Activated T-cell treated with anti-CD3 and anti-CD28 coated beads, Interleukin-2, amount 50 U/mL, for 72 hours (primary cell): ENCODE data around the gene KCMF1. TPM values are rescaled to one million over a fixed set of nuclear protein-coding genes. Genes with fewer than 3 reads are reported as not detected.
"Not testable (repeated sequence)": the region's sequence is repeated elsewhere in the genome, so short reads cannot be mapped to it uniquely, and the experiment has no call there.

Source experiments
- ATAC-seq, 2 donors: fragments of 150-1000 bp; cut with Tn5 transposase; replicated peaks in 1 of 2; 2 replicates each; pipeline ENCODE4 v1.10.0; 2021; ENCODE audit warnings: moderate library complexity in 2 of 2, mild to moderate bottlenecking in 1 of 2
- DNase-seq, 2 donors: peaks; one replicate each; pipeline ENCODE4 v3.0.0; 2021 to 2022; ENCODE audit warnings: mixed read lengths in 1 of 2
- H3K27ac Mint-ChIP-seq: one replicate; pipeline ENCODE4 v1.8.0; 2022; ENCODE audit warnings: mild to moderate bottlenecking, moderate library complexity, mixed read lengths
- H3K27me3 Mint-ChIP-seq: one replicate; pipeline ENCODE4 v1.8.0; 2022; ENCODE audit warnings: low read depth, mixed read lengths
- H3K36me3 Mint-ChIP-seq, 2 donors: one replicate each; pipeline ENCODE4 v1.8.0; 2022; ENCODE audit warnings: mixed read lengths in 2 of 2, mild to moderate bottlenecking in 1 of 2; ENCODE audit not compliant: insufficient read depth in 2 of 2
- H3K4me1 Mint-ChIP-seq: one replicate; pipeline ENCODE4 v1.8.0; 2022; ENCODE audit warnings: low read depth, mixed read lengths
- H3K4me3 Mint-ChIP-seq, 2 donors: one replicate each; pipeline ENCODE4 v1.8.0; 2022; ENCODE audit warnings: mild to moderate bottlenecking in 2 of 2, mixed read lengths in 2 of 2, moderate library complexity in 2 of 2
- H3K9me3 Mint-ChIP-seq, 2 donors: one replicate each; pipeline ENCODE4 v1.8.0; 2022; ENCODE audit warnings: mixed read lengths in 2 of 2
- total RNA-seq, 2 donors: library from RNA; stranded (reverse); gene quantifications; one replicate each; pipeline ENCODE4 v1.2.3, GENCODE V29; 2022

KCMF1 gene
- total RNA-seq, 2 donors from 2014 or later: 115 to 139 TPM

DNA sequence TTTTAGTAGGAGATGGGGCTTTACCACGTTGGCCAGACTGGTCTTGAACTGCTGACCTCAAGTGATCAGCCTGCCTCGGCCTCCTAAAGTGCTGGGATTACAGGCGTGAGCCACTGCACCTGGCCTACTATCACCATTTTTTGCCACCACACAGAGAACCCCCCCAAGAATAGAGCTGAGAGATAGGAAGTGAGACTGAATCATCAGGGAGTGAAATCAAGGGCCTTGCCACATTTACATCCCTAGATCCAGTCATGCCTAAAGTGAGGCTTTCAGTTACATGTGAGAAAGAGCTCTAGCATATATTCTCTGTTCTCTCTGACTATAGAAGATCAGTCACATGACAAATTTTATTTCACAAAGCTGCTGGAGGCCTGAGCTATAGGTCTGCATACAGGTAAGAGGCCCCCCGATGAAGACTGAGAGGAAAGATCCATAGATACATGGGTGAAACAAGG is 28.0 kb upstream of the KCMF1 start:
- DNase-seq: no peak
- H3K4me1 Mint-ChIP-seq: peaks cover 89% of the 10 kb centered on the region
- peak overlapping the region; percentile 26 for H3K27ac Mint-ChIP-seq

DNA sequence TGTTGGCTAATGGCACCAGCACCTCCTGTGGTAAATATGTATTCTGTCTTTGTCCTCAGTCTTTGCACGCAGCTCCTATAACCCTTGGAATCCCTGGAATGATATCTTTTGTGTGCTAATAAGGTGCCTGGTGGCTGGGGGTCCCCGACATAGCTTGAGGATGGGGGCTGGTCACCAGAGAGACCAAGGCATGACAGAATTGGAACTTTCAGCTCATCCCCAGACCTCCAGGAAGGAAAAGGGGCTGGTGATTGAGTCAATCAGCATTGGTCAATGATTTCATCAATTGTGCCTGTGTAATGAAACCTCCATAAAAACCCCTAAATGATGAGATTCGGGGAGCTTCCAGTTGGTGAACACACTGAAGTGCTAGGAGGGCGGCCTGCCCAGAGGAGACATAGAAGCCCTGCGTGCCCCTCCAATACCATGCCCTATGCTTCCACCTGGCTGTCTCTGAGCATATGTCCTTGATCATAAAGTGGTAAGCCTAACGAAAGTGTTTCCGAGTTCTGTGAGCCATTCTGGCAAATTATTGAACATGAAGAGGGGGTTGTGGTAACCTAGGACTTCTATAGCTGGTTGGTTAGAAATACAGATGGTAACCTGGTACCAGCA is 26.6 kb upstream of the KCMF1 start:
- peaks cover 0 to 4% of the 10 kb centered on the region in 2 donors for H3K36me3 Mint-ChIP-seq
- H3K27ac Mint-ChIP-seq: no peak overlapping the region
- H3K4me3 Mint-ChIP-seq: peak overlapping the region; percentile 49 to 79
- ATAC-seq (no peak), DNase-seq (no peak)
- peaks cover 75% of the 10 kb centered on the region for H3K4me1 Mint-ChIP-seq
- H3K27me3 Mint-ChIP-seq: no peaks in the 10 kb centered on the region
- H3K9me3 Mint-ChIP-seq: no peaks in the 10 kb centered on the region

More for the DNA sequence above, 28.0 kb upstream of the KCMF1 start:
- H3K27me3 Mint-ChIP-seq: no peaks in the 10 kb centered on the region
- H3K9me3 Mint-ChIP-seq: no peaks in the 10 kb centered on the region
- H3K36me3 Mint-ChIP-seq: peaks cover 0 to 4% of the 10 kb centered on the region in 2 donors
- peak overlapping the region; percentile 14 to 59 for H3K4me3 Mint-ChIP-seq
- no peak for ATAC-seq

DNA sequence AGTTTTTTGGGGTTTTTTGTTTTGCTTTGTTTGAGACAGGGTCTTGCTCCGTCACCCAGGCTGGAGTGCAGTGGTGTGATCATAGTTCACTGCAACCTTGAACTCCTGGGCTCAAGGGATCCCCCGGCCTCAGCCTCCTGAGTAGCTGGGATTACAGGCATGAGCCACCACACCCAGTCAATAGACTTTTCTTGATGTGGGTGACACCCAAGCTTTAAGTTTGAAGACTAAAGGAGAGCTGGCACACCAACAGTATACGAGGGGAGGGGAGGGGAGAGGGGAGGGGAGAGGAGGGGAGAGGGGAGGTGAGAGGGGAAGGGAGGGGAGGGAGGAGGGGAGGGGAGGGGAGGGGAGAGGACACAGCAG is 25.1 kb upstream of the KCMF1 start:
- H3K27ac Mint-ChIP-seq: peak overlapping the region; percentile 13
- not testable (repeated sequence) for H3K27me3 Mint-ChIP-seq, ATAC-seq, DNase-seq, H3K9me3 Mint-ChIP-seq, H3K36me3 Mint-ChIP-seq
- peak overlapping the region; percentile 49 to 79 for H3K4me3 Mint-ChIP-seq
- peaks cover 65% of the 10 kb centered on the region for H3K4me1 Mint-ChIP-seq

GRCh38 chr2:84946204-84947009 is 24.6 kb upstream of the KCMF1 start:
- DNase-seq (peak; percentile 73 to 83), ATAC-seq (peak; percentile 91 to 94)
- peaks cover 59% of the 10 kb centered on the region for H3K4me1 Mint-ChIP-seq
- no peaks in the 10 kb centered on the region for H3K27me3 Mint-ChIP-seq
- peaks cover 0 to 4% of the 10 kb centered on the region in 2 donors for H3K36me3 Mint-ChIP-seq
- H3K9me3 Mint-ChIP-seq: no peaks in the 10 kb centered on the region
- H3K4me3 Mint-ChIP-seq: peak overlapping the region; percentile 56 to 78
- peak overlapping the region; percentile 70 for H3K27ac Mint-ChIP-seq

DNA sequence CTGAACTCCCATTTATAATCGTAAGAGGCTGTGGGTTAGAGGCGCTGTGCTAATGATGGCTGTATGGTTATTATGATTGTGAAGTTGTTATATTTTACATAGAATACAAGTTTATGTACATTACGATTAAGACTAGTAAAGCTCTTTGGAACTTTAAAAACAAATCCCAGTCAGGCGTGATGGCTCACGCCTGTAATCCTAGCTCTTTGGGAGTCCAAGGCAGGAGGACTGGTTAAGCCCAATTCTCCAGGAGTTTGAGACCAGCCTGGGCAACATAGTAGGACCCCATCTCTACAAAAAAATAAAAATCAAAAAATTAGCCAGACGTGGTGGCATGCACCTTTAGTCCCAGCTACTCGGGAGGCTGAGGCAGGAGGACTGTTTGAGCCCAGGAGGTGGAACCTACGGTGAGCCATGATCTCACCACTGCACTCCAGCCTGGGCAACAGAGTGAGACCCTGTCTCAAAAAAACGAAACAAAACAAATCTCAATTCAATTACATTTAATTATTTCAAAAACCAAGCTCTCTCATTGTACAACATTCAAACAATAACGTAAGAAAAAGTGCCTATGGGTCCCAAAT is 23.9 kb upstream of the KCMF1 start:
- Mint-ChIP-seq H3K4me3 (peak overlapping the region; percentile 56 to 78), H3K36me3 (peaks cover 0 to 4% of the 10 kb centered on the region in 2 donors), H3K27me3 (no peaks in the 10 kb centered on the region), H3K4me1 (peaks cover 53% of the 10 kb centered on the region), H3K9me3 (no peaks in the 10 kb centered on the region), H3K27ac (peak overlapping the region; percentile 70)
- no peak for DNase-seq
- ATAC-seq: no peak

DNA sequence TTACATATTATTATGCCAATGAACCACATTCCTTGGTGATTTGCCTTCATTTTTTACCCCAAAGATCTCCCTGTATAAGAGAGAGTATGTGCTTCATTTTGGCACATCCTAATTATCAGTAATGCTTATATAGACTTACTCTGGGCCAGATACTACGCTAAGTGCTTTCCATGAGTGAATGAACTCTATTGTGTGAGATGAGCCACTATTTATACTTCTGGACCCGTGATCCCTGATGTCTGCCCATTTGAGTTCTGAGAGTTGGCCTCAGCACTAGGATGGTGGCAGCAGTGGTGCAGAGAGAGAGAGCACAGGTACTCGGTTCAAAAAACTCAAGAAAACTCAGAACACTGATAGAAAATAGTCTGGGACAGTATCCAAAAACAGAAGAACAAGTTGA is 17.4 kb upstream of the KCMF1 start:
- H3K9me3 Mint-ChIP-seq: no peaks in the 10 kb centered on the region
- H3K27ac Mint-ChIP-seq: no peak overlapping the region
- H3K27me3 Mint-ChIP-seq: no peaks in the 10 kb centered on the region
- no peak for ATAC-seq
- no peaks in the 10 kb centered on the region for H3K36me3 Mint-ChIP-seq
- H3K4me3 Mint-ChIP-seq: no peak overlapping the region
- DNase-seq: no peak
- no peaks in the 10 kb centered on the region for H3K4me1 Mint-ChIP-seq

- Mint-ChIP-seq H3K27ac (no peak overlapping the region), H3K27me3 (no peaks in the 10 kb centered on the region), H3K36me3 (no peaks in the 10 kb centered on the region), H3K4me1 (no peaks in the 10 kb centered on the region), H3K9me3 (no peaks in the 10 kb centered on the region), H3K4me3 (no peak overlapping the region)
- no peak for DNase-seq
- ATAC-seq: no peak
These were observed 16.6 kb upstream of the KCMF1 start for GRCh38 chr2:84954329-84954728.

DNA sequence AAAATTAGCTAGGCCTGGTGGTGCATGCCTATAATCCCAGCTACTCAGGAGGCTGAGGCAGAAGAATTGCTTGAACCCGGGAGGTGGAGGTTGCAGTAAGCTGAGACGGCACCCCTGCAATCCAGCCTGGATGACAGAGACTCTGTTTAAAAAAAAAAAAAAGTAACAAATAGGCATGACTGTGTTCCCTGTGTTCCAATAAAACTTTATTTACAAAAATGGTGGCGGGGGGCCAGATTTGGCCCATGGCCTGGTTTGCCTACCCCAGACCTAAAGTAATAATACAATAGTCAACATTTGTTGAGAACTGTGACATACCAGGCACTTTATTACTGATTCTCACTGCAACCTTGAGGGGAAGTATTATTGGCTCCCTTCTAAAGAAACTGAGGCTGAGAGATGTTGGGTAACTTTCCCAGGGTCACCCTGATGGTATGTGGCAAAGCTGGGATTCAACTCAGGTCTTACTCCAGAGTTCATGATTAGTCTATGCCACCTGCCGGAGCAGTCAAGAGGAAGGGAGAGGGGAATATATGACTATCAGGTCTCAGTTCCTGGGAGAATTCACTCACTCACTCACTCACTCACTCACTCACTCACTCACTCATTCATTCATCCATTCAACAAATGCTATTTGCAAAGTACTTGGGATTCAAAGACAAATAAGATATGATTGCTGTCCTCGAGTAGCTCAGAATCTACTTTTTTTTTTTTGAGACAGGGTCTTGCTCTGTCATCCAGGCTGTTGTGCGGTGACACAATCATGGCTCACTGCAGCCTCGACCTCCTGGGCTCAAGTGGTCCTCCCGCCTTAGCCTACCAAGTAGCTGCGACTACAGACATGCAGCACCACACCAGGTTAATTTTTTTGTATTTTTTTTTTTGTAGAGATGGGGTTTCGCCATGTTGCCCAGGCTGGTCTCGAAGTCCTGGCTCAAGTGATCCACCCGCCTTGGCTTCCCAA is 14.3 kb upstream of the KCMF1 start:
- DNase-seq (no peak), ATAC-seq (no peak)
- no peak overlapping the region for H3K27ac Mint-ChIP-seq
- no peak overlapping the region for H3K4me3 Mint-ChIP-seq
- peaks cover 2% of the 10 kb centered on the region in 2 donors for H3K36me3 Mint-ChIP-seq
- H3K27me3 Mint-ChIP-seq: no peaks in the 10 kb centered on the region
- no peaks in the 10 kb centered on the region for H3K4me1 Mint-ChIP-seq
- H3K9me3 Mint-ChIP-seq: no peaks in the 10 kb centered on the region

DNA sequence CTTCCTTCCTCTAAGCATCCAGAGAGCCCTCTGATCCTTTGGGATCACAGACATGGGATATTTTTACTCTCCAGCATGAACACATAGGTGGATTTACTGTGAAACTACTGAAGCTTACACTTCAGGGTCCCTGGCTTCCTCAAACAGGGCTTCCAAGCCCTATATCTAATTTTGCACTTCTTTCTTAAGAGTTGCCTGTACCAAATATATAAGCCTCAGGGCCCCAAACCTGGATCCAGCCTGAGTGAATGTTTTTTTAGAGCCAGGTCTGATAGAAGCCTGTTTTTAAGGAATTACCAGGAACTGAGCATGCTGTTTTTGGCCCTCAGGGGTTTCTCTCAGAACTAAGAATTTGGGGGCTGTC is 13.2 kb upstream of the KCMF1 start:
- no peaks in the 10 kb centered on the region for H3K9me3 Mint-ChIP-seq
- H3K36me3 Mint-ChIP-seq: peaks cover 2% of the 10 kb centered on the region in 2 donors
- H3K4me1 Mint-ChIP-seq: peaks cover under 1% of the 10 kb centered on the region
- H3K27ac Mint-ChIP-seq: no peak overlapping the region
- no peak for ATAC-seq
- no peaks in the 10 kb centered on the region for H3K27me3 Mint-ChIP-seq
- no peak for DNase-seq
- no peak overlapping the region for H3K4me3 Mint-ChIP-seq

- peak overlapping the region; percentile 81 for H3K27ac Mint-ChIP-seq
- DNase-seq (no peak), ATAC-seq (peak in 1 of 2 donors; percentile 30)
- peaks cover 8% of the 10 kb centered on the region in 2 donors for H3K36me3 Mint-ChIP-seq
- no peak overlapping the region for H3K4me3 Mint-ChIP-seq
- peaks cover 7% of the 10 kb centered on the region for H3K4me1 Mint-ChIP-seq
- H3K27me3 Mint-ChIP-seq: no peaks in the 10 kb centered on the region
- H3K9me3 Mint-ChIP-seq: no peaks in the 10 kb centered on the region
These were observed 12.6 kb upstream of the KCMF1 start for GRCh38 chr2:84958135-84959059.

- peak overlapping the region; percentile 81 for H3K27ac Mint-ChIP-seq
- peaks cover 12 to 15% of the 10 kb centered on the region in 2 donors for H3K36me3 Mint-ChIP-seq
- H3K4me1 Mint-ChIP-seq: peaks cover 14% of the 10 kb centered on the region
- H3K4me3 Mint-ChIP-seq: no peak overlapping the region
- H3K9me3 Mint-ChIP-seq: no peaks in the 10 kb centered on the region
- ATAC-seq (no peak), DNase-seq (no peak)
- no peaks in the 10 kb centered on the region for H3K27me3 Mint-ChIP-seq
These were observed 11.8 kb upstream of the KCMF1 start for GRCh38 chr2:84959095-84959565.
